HG03196 (cell line): ENCODE results near the gene CDH22.

Experiments used
- ATAC-seq: cut with Tn5 transposase; IDR thresholded peaks from one replicate; pipeline ENCODE4 v1.9.1; 2021; ENCODE audit not compliant: unreplicated experiment

CDH22 gene

DNA sequence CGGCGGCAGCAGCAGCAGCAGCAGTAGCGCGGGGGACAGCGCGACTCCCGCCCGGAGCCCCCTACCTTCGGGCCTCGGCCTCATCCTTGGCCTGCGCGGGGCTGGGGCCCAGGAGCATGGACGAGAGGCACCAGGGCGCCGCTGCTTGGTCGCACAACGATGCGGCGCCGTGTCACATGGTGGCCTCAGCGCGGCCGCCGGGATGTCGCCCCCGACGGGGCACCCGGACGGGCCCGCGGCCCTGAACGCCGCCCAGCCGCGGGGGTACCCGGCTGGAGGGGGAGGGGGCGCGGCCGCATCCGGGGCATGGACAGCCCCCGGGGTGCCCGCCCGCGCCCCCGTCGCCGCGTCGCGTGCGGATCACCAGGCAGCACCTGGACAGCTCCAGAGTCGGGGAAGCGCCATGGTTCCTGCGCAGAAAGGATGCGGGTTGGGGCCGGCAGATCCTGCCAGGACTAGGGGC lies 57.1 kb downstream of the CDH22 start:
- no peak for ATAC-seq

- ATAC-seq = no peak
Measured at GRCh38 chr20:46250772-46251171, 57.5 kb downstream of the CDH22 start.

DNA sequence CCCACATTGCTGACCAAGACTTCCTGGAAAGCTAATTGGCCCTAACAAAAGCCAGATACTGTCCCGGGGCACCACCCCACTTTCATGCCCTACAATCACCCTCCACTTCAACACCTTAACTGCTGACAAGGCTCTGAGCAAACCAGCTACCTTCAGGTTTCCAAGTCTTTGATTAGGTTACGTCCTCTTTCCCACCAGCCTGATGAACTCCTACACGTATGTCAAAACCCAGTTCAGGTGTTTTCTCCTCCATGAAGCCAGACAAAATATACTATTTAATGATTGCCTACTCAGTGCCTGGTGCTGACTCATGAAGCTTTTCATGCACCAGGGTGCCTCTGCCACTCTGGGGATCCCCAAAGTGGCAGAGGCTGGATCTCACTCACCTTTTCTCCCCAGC lies 58.6 kb downstream of the CDH22 start:
- ATAC-seq = no peak

GRCh38 chr20:46246559-46246958 lies 61.7 kb downstream of the CDH22 start:
- no peak for ATAC-seq

DNA sequence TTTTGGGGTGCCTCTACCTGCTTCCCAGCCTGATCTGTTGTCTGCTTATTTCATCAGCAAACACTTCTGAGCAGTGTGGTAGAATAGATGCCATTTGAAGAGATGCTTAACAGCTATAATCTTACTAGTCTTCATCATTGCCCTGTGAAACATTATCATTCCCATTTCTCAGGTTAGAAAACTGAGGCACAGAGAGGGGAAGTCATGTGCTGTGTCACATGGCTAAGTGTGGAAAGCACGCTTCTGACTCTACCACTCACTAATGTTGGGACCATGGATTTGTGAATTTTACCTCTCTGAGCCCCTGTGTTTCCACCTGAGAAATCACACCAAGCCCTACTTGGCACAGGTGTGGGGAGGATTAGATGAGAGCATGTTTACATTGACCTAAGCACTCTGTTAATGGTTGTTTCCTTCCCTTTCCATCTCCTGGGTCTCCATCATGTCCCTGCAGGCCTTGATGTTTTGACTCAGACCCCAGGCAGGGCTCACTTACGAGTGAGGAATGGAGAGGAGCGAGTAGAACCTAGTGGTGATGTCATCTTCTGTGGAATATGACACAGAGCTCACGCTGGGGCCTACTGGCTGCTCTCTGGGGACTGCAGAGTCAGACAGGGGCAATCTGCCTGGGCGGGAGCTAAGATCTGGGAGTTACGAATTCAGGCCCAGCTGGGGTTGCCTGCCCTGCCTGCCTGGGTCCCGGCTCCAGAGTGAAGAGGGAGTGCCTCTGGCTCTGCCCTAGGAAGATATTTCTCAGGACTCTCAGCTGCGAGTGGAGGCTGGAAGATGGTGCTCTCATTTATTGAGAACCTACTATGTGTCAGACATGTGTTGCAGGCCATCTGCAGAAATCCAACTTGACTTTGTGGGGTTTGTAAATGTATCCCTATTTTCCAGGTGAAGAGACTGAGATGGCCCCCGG lies 64.3 kb downstream of the CDH22 start:
- no peak for ATAC-seq

- ATAC-seq = no peak
Measured at GRCh38 chr20:46242390-46242789, 65.9 kb downstream of the CDH22 start.

DNA sequence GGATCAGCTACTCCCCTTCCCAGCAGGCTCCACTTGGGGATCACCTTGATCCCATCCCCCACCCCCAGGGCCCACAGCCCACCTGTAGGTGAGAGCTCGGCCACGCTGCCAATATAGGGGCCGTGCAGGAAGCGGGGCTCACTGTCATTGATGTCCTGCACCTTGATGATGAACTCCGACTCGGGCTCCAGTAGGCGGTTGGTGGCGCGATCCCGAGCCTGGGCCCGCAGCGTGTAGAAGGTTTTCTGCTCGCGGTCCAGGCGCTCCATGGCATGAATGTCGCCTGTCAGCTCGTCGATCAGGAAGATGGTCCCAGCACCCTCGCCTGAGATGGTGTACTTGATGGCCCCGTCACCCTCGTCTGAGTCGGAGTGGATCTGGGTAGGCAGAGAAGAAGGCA lies 67.4 kb downstream of the CDH22 start:
- no peak for ATAC-seq

GRCh38 chr20:46240065-46240464 lies 68.2 kb downstream of the CDH22 start:
- no peak for ATAC-seq

DNA sequence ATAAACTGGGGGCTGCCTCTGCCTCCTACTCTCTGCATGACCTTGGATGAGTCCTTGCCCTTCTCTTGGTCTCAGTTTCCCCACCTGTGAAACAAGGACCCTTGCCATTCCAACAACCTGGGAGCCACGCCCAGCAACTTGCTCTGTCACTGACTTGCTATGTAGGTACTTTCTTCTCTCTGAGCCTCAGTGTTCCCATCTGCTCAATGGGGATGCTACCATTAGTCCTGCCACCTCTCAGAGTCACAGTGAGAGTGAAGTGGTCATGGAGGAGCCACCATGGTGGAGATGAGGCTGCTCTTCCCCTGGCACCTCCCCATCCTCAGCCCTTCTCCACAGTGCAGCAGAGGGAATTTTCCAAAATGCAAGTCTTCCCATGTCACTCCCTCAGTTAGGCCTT lies 70.6 kb downstream of the CDH22 start:
- ATAC-seq = no peak

GRCh38 chr20:46237227-46237626 lies 71.1 kb downstream of the CDH22 start:
- ATAC-seq = no peak

- no peak for ATAC-seq
Measured at GRCh38 chr20:46235077-46235476, 73.2 kb downstream of the CDH22 start.

DNA sequence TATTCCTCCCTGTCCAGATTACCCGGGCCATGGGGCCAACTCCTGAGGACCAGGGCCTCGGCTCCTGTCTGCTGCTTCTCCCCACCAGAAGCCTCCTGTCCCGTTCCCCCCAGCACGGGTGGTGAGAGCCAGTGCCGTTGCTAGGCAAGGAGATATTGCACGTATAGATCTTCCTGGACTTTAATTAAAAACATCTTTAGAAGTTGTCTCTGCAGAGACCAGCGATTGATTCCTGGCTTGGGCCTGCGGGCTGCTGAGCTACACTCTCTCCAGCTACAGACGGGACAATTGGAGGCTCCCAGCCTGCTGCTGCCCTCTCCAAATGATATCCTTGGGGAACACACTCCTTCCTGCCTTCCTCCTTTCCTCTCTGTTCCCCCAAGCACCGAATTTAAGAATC lies 74.6 kb downstream of the CDH22 start:
- no peak for ATAC-seq

GRCh38 chr20:46232539-46232938 lies 75.8 kb downstream of the CDH22 start:
- ATAC-seq = no peak

DNA sequence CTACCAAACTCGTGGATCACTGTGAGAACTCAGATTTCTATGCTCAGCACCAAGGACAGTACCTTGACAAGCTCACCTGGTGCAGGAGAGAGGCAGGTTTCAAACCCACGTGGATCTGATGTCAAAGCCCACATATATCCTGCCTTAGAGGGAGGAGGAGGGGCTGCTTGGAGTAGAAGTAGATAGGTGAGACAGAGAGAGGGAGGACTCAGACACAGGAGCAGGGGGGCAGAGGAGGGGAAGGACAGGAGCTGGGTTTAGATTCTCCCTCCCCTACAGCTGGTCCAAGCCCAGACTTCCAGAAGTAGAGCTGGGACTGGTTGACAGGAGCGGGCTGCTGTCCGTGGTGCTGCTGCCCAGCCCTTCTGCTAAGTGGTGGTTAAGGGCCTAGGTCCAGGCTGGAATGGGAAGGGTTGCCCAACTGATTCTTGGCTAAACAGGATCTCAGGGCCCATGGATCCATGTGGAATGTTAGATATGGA lies 77.5 kb downstream of the CDH22 start:
- no peak for ATAC-seq

DNA sequence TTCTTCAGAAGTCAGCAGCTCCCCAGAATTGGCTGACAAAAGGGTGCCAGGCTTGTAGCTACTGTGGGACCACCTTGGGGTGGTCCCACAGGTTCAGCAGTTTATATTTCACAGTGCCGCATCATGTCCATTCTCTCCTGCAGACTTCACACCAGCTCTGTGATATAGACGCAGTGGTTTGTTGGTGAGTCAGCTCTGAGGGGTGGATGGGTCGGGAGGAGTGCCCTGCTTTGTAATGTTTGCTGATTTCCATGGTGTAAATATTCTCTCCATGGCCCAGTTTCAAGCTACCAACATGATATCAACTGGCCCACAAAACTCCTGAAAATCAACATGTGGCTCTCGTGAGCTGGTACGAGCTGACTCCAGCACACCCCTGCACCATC lies 78.2 kb downstream of the CDH22 start:
- no peak for ATAC-seq

DNA sequence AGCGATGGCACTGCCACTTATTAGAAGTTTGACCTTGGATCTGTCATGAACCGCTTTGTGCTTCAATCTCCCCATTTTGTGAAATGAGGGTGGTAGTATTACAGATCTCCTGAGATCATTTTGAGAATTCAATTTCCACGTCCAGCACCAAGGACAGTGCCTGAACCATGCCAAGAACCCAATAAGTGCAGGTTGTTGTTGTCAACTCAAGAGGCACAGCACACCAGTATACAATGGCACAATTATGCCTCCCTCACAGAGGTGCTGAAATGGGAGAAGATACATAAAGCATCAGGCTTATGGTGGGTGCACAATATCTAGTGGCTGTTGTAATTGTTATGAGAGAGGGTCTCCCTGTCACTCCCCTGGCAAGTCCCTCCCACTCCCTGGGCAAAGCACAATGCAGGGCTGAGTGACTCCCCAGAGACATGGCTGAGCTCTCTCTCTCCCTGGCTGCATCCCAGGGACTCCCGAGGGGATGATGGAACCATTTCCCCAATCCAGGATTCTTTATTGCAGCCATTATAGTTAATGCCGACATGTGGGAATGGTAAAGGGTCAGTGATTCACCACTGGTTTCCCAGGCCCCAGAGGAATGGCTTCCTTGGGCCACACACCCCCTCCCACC lies 78.7 kb downstream of the CDH22 start:
- ATAC-seq = no peak

GRCh38 chr20:46228670-46229069 lies 79.6 kb downstream of the CDH22 start:
- no peak for ATAC-seq

DNA sequence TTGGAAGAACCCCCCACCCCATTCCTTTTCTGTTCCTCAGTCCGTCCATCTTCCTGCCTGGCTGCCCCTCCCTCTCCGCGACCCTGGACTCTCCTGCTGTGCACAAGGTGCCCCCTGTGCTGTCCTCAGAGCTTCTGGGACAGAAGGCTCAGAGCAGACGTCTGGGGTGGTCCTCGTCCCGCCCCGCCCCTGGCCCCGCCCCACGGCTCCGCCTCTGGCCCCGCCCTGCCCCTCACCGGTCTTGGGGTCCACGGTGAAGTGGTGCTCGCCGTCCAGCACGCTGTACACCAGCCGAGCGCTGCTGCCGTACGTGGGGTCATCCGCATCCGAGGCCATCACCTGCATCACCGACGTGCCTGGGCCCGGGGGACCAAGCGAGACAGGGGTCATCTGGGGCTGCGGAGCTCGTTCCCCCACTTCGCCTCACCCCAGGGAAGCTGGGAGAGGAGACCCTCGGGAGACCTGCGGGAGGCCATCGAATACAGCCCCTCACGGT lies 81.0 kb downstream of the CDH22 start:
- no peak for ATAC-seq

DNA sequence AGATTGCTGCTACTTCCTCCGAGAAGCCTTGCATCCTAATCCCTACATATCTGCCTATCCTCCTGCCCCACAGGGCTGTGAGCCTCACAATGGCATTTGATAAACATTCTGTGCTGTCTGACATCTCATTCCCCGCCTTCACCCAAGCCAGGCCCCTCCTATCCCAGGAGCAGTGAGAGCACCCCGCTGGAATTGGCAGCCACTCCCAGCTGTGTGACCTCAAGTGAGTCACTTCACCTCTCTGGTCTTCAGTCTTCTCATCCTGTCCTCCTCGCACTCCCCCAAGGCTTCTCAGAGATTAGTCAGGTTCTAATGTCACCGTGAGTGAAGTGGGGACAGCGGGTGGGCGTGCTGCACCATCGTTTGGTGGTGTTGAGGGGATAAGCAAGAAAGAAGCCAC lies 81.7 kb downstream of the CDH22 start:
- ATAC-seq = no peak

DNA sequence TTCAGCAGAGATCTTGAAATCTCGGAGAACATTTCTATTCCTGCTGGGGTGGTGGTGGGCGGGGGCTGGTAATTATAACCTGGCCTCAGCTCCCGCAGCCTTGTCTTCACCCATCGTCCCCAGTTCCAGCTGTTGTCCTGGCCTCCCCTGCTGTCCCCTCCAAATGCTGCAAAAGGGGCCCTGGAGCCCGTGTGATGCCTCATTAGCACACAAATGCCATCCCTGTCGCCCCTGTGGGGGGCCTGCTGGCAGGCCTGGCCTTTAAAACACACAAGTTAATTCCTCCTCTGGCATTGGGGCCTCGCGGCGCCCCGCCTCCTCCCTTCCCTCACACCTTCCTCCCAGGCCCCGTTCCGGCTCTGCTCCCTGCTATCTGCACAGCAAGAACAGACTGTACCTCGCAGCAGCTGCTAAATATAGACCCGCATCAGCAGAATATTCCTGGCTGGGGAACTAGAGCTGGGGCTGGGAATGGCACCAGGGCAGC lies 85.7 kb downstream of the CDH22 start:
- ATAC-seq = no peak

- no peak for ATAC-seq
Measured at GRCh38 chr20:46221256-46221833, 87.0 kb downstream of the CDH22 start.
